ENCODE results near the gene HIVEP3. TPM values are rescaled to one million over a fixed set of nuclear protein-coding genes. Genes with fewer than 3 reads are reported as not detected.

Gene HIVEP3
- total RNA-seq, 1 experiment from 2014 or later: 1.2 TPM

DNA sequence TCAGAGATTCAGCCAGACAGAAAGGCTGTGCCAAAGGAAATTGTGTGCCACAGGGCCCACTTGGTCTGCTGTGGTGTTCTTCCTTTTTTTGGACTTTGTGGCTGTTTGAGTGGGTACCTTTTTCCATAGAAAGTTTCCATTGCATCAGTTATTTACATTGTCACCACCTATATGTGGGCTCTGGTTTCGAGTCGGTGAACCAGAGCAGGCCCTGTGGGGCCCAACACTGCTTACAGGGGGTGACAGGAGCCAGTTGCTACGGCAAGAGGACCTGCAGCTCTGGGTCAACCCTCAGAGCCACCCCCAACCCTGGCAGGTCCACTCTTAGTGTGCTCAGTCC is 277.3 kb downstream of the HIVEP3 start:
- H3K9me3 Mint-ChIP-seq (ENCODE audit: unreplicated experiment): no peaks in the 10 kb centered on the region
- H3K36me3 Mint-ChIP-seq (ENCODE audit: insufficient read depth, unreplicated experiment): no peaks in the 10 kb centered on the region
- POLR2A ChIA-PET: no interaction called here
- H3K27me3 Mint-ChIP-seq (ENCODE audit: insufficient read depth, unreplicated experiment): no peaks in the 10 kb centered on the region
- intact Hi-C loops (cut with micrococcal nuclease): no loop called here
- H3K4me3 Mint-ChIP-seq (ENCODE audit: unreplicated experiment): no peak overlapping the region
- CTCF ChIA-PET: interaction anchor here (0.7 to 0.9 kb wide), 2 partner anchors 125 to 706 kb away, joined by 3 read pairs; no protein-coding TSS in a partner anchor
- H3K4me1 Mint-ChIP-seq (ENCODE audit: insufficient read depth, unreplicated experiment): peaks cover 5% of the 10 kb centered on the region
- no peak overlapping the region for H3K27ac Mint-ChIP-seq (ENCODE audit: low read depth, unreplicated experiment)
- no TSS peak for BruUV-seq (replicated peaks)
- no peak for DNase-seq (ENCODE audit: unreplicated experiment)
- TF ChIP-seq CTCF (IDR thresholded peaks at IDR 0.05; ENCODE audit: unreplicated experiment): no peak

DNA sequence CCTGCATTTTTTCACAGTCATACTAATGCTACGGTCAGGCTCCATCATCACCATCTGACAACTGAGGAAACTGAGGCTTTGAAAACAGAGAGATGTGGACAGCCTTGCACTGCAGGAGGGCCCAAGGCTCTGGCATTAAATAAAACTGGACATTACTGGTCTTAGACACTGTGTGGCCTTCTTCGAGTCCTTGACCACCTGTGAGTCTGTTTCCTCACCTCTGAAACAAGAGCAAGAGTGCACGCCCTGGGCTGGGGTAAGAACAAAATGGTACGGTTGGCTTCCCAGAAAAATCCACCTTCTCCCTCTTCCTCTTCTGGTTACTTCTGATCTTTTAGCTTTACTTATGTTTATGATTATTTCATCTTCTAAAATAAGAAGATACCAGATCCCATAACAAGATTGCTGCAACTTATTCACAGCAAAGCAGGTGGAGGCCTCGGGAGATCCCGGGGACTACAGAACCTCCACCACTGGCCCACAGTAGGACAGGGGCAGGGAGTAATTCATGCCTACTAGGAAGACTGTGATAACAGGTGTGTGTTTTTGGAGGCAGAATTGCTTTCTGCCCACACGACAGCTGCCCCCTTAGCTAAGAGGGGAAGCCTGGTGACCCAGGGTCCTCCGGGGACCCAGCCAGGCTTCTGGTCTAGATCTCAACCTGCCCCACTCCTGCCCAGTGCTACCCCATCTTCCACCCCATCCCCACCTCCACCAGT is 277.8 kb downstream of the HIVEP3 start:
- Mint-ChIP-seq H3K27ac (ENCODE audit: low read depth, unreplicated experiment) (no peak overlapping the region), H3K36me3 (ENCODE audit: insufficient read depth, unreplicated experiment) (no peaks in the 10 kb centered on the region), H3K4me1 (ENCODE audit: insufficient read depth, unreplicated experiment) (peaks cover 5% of the 10 kb centered on the region), H3K9me3 (ENCODE audit: unreplicated experiment) (no peaks in the 10 kb centered on the region), H3K4me3 (ENCODE audit: unreplicated experiment) (no peak overlapping the region), H3K27me3 (ENCODE audit: insufficient read depth, unreplicated experiment) (no peaks in the 10 kb centered on the region)
- DNase-seq (ENCODE audit: unreplicated experiment): no peak
- intact Hi-C loops (cut with micrococcal nuclease): no loop called here
- no TSS peak for BruUV-seq (replicated peaks)
- ChIA-PET POLR2A (interaction anchor here (0.9 kb wide), 1 partner anchor 14 kb away, joined by 3 read pairs; no protein-coding TSS in a partner anchor), CTCF (interaction anchor here (0.6 to 0.9 kb wide), 3 partner anchors 34 to 706 kb away, joined by 3 to 4 read pairs (median 3); no protein-coding TSS in a partner anchor)
- TF ChIP-seq CTCF (IDR thresholded peaks at IDR 0.05; ENCODE audit: unreplicated experiment): no peak

GRCh38 chr1:41640141-41640751 is 278.5 kb downstream of the HIVEP3 start:
- no peak for DNase-seq (ENCODE audit: unreplicated experiment)
- Mint-ChIP-seq H3K4me1 (ENCODE audit: insufficient read depth, unreplicated experiment) (peaks cover 5% of the 10 kb centered on the region), H3K36me3 (ENCODE audit: insufficient read depth, unreplicated experiment) (no peaks in the 10 kb centered on the region), H3K9me3 (ENCODE audit: unreplicated experiment) (no peaks in the 10 kb centered on the region), H3K27me3 (ENCODE audit: insufficient read depth, unreplicated experiment) (no peaks in the 10 kb centered on the region), H3K27ac (ENCODE audit: low read depth, unreplicated experiment) (no peak overlapping the region), H3K4me3 (ENCODE audit: unreplicated experiment) (no peak overlapping the region)
- TF ChIP-seq CTCF (IDR thresholded peaks at IDR 0.05; ENCODE audit: unreplicated experiment): no peak
- no TSS peak for BruUV-seq (replicated peaks)
- intact Hi-C loops (cut with micrococcal nuclease): no loop called here
- ChIA-PET CTCF (interaction anchor here (0.6 kb wide), 1 partner anchor 33 kb away, joined by 4 read pairs; no protein-coding TSS in a partner anchor), POLR2A (interaction anchor here (0.9 kb wide), 1 partner anchor 14 kb away, joined by 3 read pairs; no protein-coding TSS in a partner anchor)

GRCh38 chr1:41639332-41639936 is 279.3 kb downstream of the HIVEP3 start:
- no peak overlapping the region for H3K27ac Mint-ChIP-seq (ENCODE audit: low read depth, unreplicated experiment)
- no TSS peak for BruUV-seq (replicated peaks)
- H3K36me3 Mint-ChIP-seq (ENCODE audit: insufficient read depth, unreplicated experiment): no peaks in the 10 kb centered on the region
- ChIA-PET CTCF (no interaction called here), POLR2A (no interaction called here)
- H3K4me3 Mint-ChIP-seq (ENCODE audit: unreplicated experiment): no peak overlapping the region
- no peaks in the 10 kb centered on the region for H3K27me3 Mint-ChIP-seq (ENCODE audit: insufficient read depth, unreplicated experiment)
- DNase-seq (ENCODE audit: unreplicated experiment): peak; percentile 40
- intact Hi-C loops (cut with micrococcal nuclease): no loop called here
- peaks cover 5% of the 10 kb centered on the region for H3K4me1 Mint-ChIP-seq (ENCODE audit: insufficient read depth, unreplicated experiment)
- no peaks in the 10 kb centered on the region for H3K9me3 Mint-ChIP-seq (ENCODE audit: unreplicated experiment)
- no peak for TF ChIP-seq CTCF (IDR thresholded peaks at IDR 0.05; ENCODE audit: unreplicated experiment)

Measured in MCF 10A (cell line).